PC-9 (cell line): Measurements from ENCODE around the gene IL17RA.

Experiments used
- CTCF ChIP-seq: fragments of 200-600 bp; sonication (generic); conservative IDR thresholded peaks from 2 replicates; pipeline ENCODE4 v1.6.1; 2017; ENCODE audit warnings: mixed run types, antibody characterized with exemption, mild to moderate bottlenecking, moderate library complexity
- EZH2 ChIP-seq: fragments of 200-600 bp; sonication (generic); IDR thresholded peaks from 2 replicates; pipeline ENCODE4 v1.8.0; 2017; ENCODE audit warnings: antibody characterized with exemption, low read depth

GRCh38 chr22:17115236-17115635, 30.4 kb downstream of the IL17RA start:
- TF ChIP-seq CTCF (no peak), EZH2 (no peak)
